ENCODE measurements around the gene VWF. TPM values are rescaled to one million over a fixed set of nuclear protein-coding genes. Genes with fewer than 3 reads are reported as not detected.

The VWF gene
- total RNA-seq, 1 donor from 2014 or later: 0.10 TPM

GRCh38 chr12:6115389-6115788, 9.1 kb downstream of the VWF start:
- no peak for DNase-seq (ENCODE audit: low spot score, unreplicated experiment)
- no peak overlapping the region for H3K4me3 Mint-ChIP-seq (ENCODE audit: low read depth)
- H3K4me1 Mint-ChIP-seq (ENCODE audit: low read depth): no peaks in the 10 kb centered on the region
- H3K27me3 Mint-ChIP-seq: peaks cover 10% of the 10 kb centered on the region
- no peak overlapping the region for H3K27ac Mint-ChIP-seq
- H3K36me3 Mint-ChIP-seq (ENCODE audit: insufficient read depth): no peaks in the 10 kb centered on the region
- TF ChIP-seq CTCF (IDR thresholded peaks at IDR 0.05; ENCODE audit: unreplicated experiment): no peak
- H3K9me3 Mint-ChIP-seq (ENCODE audit: low read depth): no peaks in the 10 kb centered on the region

- Mint-ChIP-seq H3K4me3 (ENCODE audit: low read depth) (no peak overlapping the region), H3K9me3 (ENCODE audit: low read depth) (peaks cover 4% of the 10 kb centered on the region), H3K36me3 (ENCODE audit: insufficient read depth) (no peaks in the 10 kb centered on the region), H3K27ac (no peak overlapping the region), H3K4me1 (ENCODE audit: low read depth) (no peaks in the 10 kb centered on the region), H3K27me3 (peaks cover 10% of the 10 kb centered on the region)
- no peak for DNase-seq (ENCODE audit: low spot score, unreplicated experiment)
- TF ChIP-seq CTCF (IDR thresholded peaks at IDR 0.05; ENCODE audit: unreplicated experiment): no peak
These were observed 10.0 kb downstream of the VWF start for GRCh38 chr12:6114476-6114870.

GRCh38 chr12:6113691-6114475, 10.6 kb downstream of the VWF start:
- no peak overlapping the region for H3K27ac Mint-ChIP-seq
- H3K36me3 Mint-ChIP-seq (ENCODE audit: insufficient read depth): no peaks in the 10 kb centered on the region
- DNase-seq (ENCODE audit: low spot score, unreplicated experiment): no peak
- H3K4me1 Mint-ChIP-seq (ENCODE audit: low read depth): no peaks in the 10 kb centered on the region
- H3K9me3 Mint-ChIP-seq (ENCODE audit: low read depth): peaks cover 4% of the 10 kb centered on the region
- H3K27me3 Mint-ChIP-seq: peaks cover 7% of the 10 kb centered on the region
- no peak for TF ChIP-seq CTCF (IDR thresholded peaks at IDR 0.05; ENCODE audit: unreplicated experiment)
- no peak overlapping the region for H3K4me3 Mint-ChIP-seq (ENCODE audit: low read depth)

- no peak overlapping the region for H3K27ac Mint-ChIP-seq
- no peaks in the 10 kb centered on the region for H3K36me3 Mint-ChIP-seq (ENCODE audit: insufficient read depth)
- peaks cover 6% of the 10 kb centered on the region for H3K27me3 Mint-ChIP-seq
- H3K4me3 Mint-ChIP-seq (ENCODE audit: low read depth): no peak overlapping the region
- H3K9me3 Mint-ChIP-seq (ENCODE audit: low read depth): peaks cover 4% of the 10 kb centered on the region
- no peak for TF ChIP-seq CTCF (IDR thresholded peaks at IDR 0.05; ENCODE audit: unreplicated experiment)
- DNase-seq (ENCODE audit: low spot score, unreplicated experiment): no peak
- no peaks in the 10 kb centered on the region for H3K4me1 Mint-ChIP-seq (ENCODE audit: low read depth)
These were observed 12.5 kb downstream of the VWF start for GRCh38 chr12:6112004-6112403.

- no peak for DNase-seq (ENCODE audit: low spot score, unreplicated experiment)
- H3K36me3 Mint-ChIP-seq (ENCODE audit: insufficient read depth): no peaks in the 10 kb centered on the region
- TF ChIP-seq CTCF (IDR thresholded peaks at IDR 0.05; ENCODE audit: unreplicated experiment): no peak
- H3K4me3 Mint-ChIP-seq (ENCODE audit: low read depth): no peak overlapping the region
- peaks cover 4% of the 10 kb centered on the region for H3K9me3 Mint-ChIP-seq (ENCODE audit: low read depth)
- no peak overlapping the region for H3K27ac Mint-ChIP-seq
- H3K27me3 Mint-ChIP-seq: no peaks in the 10 kb centered on the region
- H3K4me1 Mint-ChIP-seq (ENCODE audit: low read depth): no peaks in the 10 kb centered on the region
These were observed 14.5 kb downstream of the VWF start for GRCh38 chr12:6110006-6110405.
